T47D (cell line): ENCODE results near the gene USP21.

ENCODE experiments used
- DNase-seq, 2 experiments: peaks; one replicate each; pipeline versions ENCODE4 v3.0.0 to v3.0.0-alpha.2; 2011 to 2012; ENCODE audit warnings: low read depth in 1 of 2, low spot score in 1 of 2
- JUND ChIP-seq: IDR thresholded peaks from 2 replicates; pipeline ENCODE4 v1.6.1; 2012; ENCODE audit warnings: low read depth
- in situ Hi-C: cut with HindIII; loops from 2 replicates; pipeline ENCODE4 v1.10.0; 2016; ENCODE audit warnings: low sequenced_read_pairs, low pct_unique_long_range_greater_than_20kb

Gene USP21

GRCh38 chr1:161165742-161166668 lies 6.7 kb downstream of the USP21 start, which contains the start of gene PPOX:
Gene PPOX (plus strand): TSS chr1:161166426. CDS start chr1:161166848, 422 bp downstream.
- DNase-seq, result peak; percentile 93 to 99
- no peak for TF ChIP-seq JUND
- in situ Hi-C loops, result no loop called here

- no peak for TF ChIP-seq JUND
- no peak for DNase-seq
- in situ Hi-C loops, result no loop called here
These were observed 7.6 kb downstream of the USP21 start for GRCh38 chr1:161166669-161167548.

- in situ Hi-C loops, result no loop called here
These were observed 9.6 kb downstream of the USP21 start for GRCh38 chr1:161168906-161169305.

GRCh38 chr1:161171191-161171590 lies 11.9 kb downstream of the USP21 start:
- in situ Hi-C loops, result no loop called here
- TF ChIP-seq JUND, result no peak
- DNase-seq, result no peak

More at GRCh38 chr1:161168906-161169305, 9.6 kb downstream of the USP21 start:
- no peak for TF ChIP-seq JUND
- DNase-seq, result no peak

GRCh38 chr1:161171696-161172095 lies 12.4 kb downstream of the USP21 start:
- no peak for DNase-seq
- in situ Hi-C loops, result no loop called here
- TF ChIP-seq JUND, result no peak

- TF ChIP-seq JUND, result no peak
- peak in 1 of 2 experiments; percentile 45 for DNase-seq
- in situ Hi-C loops, result no loop called here
These were observed 13.0 kb downstream of the USP21 start for GRCh38 chr1:161172349-161172748.

- TF ChIP-seq JUND, result no peak
- in situ Hi-C loops, result no loop called here
- DNase-seq, result no peak
These were observed 13.6 kb downstream of the USP21 start for GRCh38 chr1:161172776-161173376.

GRCh38 chr1:161173711-161174110 lies 14.4 kb downstream of the USP21 start:
- in situ Hi-C loops, result no loop called here
- no peak for TF ChIP-seq JUND
- no peak for DNase-seq

GRCh38 chr1:161174911-161175310 lies 15.6 kb downstream of the USP21 start:
- no peak for DNase-seq
- in situ Hi-C loops, result no loop called here
- TF ChIP-seq JUND, result no peak

GRCh38 chr1:161175771-161176453 lies 16.6 kb downstream of the USP21 start:
- no peak for DNase-seq
- TF ChIP-seq JUND, result no peak
- in situ Hi-C loops, result no loop called here

- in situ Hi-C loops, result no loop called here
- DNase-seq, result no peak
- TF ChIP-seq JUND, result no peak
These were observed 17.3 kb downstream of the USP21 start for GRCh38 chr1:161176468-161177111.
